GM18508 (cell line): Measurements from ENCODE around the gene RAD51D.
"Not testable (repeated sequence)": the region's sequence is repeated elsewhere in the genome, so short reads cannot be mapped to it uniquely, and the experiment has no call there.

Experiments used
- ATAC-seq: cut with Tn5 transposase; IDR thresholded peaks from one replicate; pipeline ENCODE4 v1.9.1; 2021; ENCODE audit warnings: moderate number of reproducible peaks; ENCODE audit not compliant: insufficient read depth, unreplicated experiment

RAD51D gene

GRCh38 chr17:35073183-35073790 is 46.4 kb downstream of the RAD51D start:
- ATAC-seq: no peak

GRCh38 chr17:35069311-35069710 is 50.3 kb downstream of the RAD51D start:
- ATAC-seq: no peak

- no peak for ATAC-seq
Observed at GRCh38 chr17:35068249-35068648, 51.4 kb downstream of the RAD51D start.

- ATAC-seq: no peak
Observed at GRCh38 chr17:35065880-35066279, 53.8 kb downstream of the RAD51D start.

- ATAC-seq: no peak
Observed at GRCh38 chr17:35064516-35065215, 55.0 kb downstream of the RAD51D start.

GRCh38 chr17:35063514-35064223 is 56.0 kb downstream of the RAD51D start, which contains the start of gene RFFL:
RFFL (minus strand) TSS chr17:35063707; CDS start chr17:35026553, 37,154 bp downstream.
- ATAC-seq: peak; percentile 72

- ATAC-seq: no peak
Observed at GRCh38 chr17:35062308-35062707, 57.4 kb downstream of the RAD51D start.

GRCh38 chr17:35057332-35057915 is 62.2 kb downstream of the RAD51D start:
- no peak for ATAC-seq

- ATAC-seq: no peak
Observed at GRCh38 chr17:35056013-35056412, 63.6 kb downstream of the RAD51D start.

- no peak for ATAC-seq
Observed at GRCh38 chr17:35053204-35053603, 66.5 kb downstream of the RAD51D start.

GRCh38 chr17:35052780-35053179 is 66.9 kb downstream of the RAD51D start:
- no peak for ATAC-seq

GRCh38 chr17:35052241-35052610 is 67.4 kb downstream of the RAD51D start:
- no peak for ATAC-seq

GRCh38 chr17:35051579-35052240 is 68.0 kb downstream of the RAD51D start:
- no peak for ATAC-seq

GRCh38 chr17:35051183-35051578 is 68.5 kb downstream of the RAD51D start:
- ATAC-seq: peak; percentile 49

GRCh38 chr17:35050170-35050569 is 69.5 kb downstream of the RAD51D start:
- no peak for ATAC-seq

GRCh38 chr17:35048685-35049379 is 70.8 kb downstream of the RAD51D start:
- ATAC-seq: no peak

GRCh38 chr17:35046740-35047283 is 72.8 kb downstream of the RAD51D start:
- no peak for ATAC-seq

- ATAC-seq: no peak
Observed at GRCh38 chr17:35046245-35046644, 73.4 kb downstream of the RAD51D start.

GRCh38 chr17:35045458-35045979 is 74.1 kb downstream of the RAD51D start:
- not testable (repeated sequence) for ATAC-seq
